GM21723 (cell line): ENCODE measurements around the gene GLI3.

Experiments used
- ATAC-seq: cut with Tn5 transposase; IDR thresholded peaks from one replicate; pipeline ENCODE4 v1.9.1; 2021; ENCODE audit warnings: mild to moderate bottlenecking, moderate library complexity; ENCODE audit not compliant: unreplicated experiment

Gene GLI3

DNA sequence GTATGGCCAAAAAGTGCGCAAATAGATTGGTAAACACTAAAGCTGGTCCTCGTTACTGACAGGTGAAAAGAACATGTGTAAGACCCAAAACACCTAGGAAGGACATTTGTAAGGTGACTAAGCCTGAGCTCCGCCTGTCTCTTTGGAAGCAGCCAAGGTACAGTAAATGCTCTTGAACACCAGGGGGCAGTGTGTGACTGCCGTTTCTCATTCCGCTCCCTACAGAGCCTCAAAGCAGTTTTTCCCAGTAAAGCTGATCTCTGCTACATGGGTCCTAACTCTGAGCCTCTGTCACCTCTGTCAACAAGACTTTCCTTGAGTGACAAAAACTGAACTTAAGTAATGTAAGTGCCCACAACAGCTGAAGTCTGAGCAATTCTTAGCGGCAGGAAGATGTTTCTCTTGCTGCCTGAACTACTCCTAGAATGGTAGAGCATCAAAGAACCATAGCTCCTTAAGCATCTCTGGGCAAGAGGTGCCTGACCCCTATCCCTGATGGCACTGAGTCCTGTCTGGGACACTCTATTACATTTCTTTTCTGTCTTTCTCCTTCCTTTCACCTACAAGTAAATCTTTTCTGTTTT is 296.2 kb downstream of the GLI3 start:
- ATAC-seq = peak; percentile 78

DNA sequence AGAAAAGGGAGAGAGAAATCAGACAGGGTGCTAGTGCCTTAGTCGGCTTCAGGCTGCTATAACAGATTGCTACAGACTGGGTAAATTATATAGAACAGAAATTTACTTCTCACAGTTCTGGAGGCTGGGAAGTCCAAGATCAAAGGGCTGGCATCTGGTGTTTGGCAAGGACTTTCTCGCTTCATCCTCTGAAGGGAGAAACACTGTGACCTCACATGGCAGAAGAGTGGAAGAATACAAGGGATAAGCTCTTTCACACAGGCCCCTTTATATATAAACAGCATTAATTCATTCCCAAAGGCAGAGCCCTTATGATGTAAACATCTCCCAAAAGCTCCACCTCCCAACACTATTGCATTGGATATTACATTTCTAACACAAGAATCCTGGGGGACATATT is 298.6 kb downstream of the GLI3 start:
- no peak for ATAC-seq

DNA sequence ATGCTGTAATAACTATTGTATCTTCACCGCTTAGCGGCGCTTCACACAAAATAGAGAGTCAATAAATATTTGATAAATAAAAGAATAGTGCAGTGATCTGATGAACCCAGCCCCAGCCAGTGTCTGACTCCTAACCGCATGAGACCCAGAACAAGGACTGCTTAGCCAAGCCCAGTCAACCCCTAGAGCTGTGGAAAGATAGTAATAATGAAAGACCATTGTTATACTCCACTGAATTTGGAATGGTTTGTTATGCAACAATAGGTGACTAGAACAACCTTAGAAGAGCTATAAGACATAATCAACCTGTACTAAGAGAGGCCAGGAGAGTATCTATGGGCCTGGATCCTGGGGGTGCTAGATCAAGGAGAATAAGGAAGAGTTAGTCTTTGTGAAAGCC is 303.6 kb downstream of the GLI3 start:
- no peak for ATAC-seq

DNA sequence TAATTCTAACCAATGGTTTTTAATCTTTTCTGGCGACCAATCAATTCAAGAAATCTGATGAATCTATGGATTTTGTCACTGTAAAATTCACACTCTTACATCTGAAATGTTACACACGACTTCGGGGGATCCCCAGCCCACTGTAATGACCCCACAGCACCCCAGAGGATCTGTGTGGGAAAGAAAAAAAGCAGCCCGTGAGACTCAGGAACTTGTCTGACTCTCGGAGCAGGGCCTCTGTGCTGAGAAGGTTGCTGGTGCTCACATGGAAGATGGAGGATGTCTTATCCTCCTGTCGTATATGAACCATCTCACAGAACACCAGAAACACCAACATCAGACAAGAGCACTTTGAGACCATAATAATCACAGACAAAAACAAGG is 305.8 kb downstream of the GLI3 start:
- ATAC-seq = no peak

DNA sequence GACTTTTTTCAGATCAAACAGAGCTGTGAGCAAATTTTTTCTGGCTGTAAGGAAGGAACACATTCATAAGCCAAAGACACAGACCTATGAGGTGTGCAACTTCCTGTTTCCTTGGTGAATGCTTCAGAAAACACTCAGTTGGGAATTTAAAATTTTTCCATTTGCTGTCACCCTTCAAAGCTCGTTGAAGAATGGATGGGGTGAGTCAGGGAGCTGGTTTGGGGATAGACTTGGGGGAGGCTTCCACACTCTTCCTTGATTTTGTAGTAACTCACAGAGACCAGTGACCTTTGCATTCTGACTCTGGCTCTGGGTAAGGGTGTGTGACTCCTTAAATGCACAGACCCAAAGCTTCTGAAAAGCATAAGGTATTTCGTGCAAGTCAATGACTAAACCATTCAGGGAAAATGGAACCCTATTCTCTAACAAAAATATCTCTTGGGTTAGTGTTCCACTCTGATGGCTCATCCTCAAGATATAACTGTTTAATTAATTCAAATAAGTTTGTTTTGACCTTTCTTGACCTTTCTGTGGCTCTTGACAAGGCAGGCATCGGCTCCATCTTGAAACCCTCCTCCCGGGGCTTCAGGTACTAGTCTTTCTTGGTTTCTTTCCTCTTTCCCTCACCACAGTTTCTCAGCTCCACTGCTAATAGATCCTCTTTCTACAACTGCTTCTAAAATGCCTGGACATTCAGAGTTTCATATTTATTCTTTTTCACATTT is 306.3 kb downstream of the GLI3 start:
- ATAC-seq = no peak

DNA sequence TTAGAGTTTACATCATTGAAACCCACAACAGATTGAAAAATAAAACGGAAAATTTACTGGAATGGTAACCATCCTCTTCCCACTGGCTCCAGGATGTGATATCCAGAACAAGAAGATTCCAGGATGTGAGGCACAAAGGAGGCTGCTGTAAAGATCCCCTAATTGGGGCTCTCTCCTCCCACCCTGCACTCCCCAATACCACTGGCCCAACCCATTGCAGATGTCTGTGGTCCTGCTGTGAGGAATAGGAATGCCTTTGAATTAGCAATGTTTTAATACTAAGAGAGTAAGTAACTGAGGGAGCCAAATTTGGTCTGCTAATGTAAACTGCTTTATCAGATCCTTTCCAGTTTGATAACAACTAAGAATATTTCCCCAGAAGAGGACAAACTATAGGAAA is 308.2 kb downstream of the GLI3 start:
- no peak for ATAC-seq

DNA sequence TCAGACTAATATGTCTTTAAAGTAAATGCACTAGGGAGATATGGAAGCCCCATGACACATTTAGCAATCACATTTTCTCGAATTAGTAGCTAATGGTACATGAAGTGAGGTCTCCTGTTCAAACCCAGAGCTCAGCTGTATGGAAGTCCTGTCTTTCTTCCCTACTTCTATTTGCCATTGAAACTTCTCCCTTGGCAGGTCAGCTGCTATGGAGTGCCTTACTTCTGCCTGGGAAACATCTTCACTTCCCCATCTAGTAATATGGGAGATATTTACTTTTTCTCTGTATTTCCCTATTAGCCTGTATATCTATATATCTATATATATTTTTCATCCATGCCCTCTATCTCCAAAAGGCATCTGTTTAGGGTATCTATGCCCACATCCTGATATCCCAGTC is 308.8 kb downstream of the GLI3 start:
- ATAC-seq = no peak

DNA sequence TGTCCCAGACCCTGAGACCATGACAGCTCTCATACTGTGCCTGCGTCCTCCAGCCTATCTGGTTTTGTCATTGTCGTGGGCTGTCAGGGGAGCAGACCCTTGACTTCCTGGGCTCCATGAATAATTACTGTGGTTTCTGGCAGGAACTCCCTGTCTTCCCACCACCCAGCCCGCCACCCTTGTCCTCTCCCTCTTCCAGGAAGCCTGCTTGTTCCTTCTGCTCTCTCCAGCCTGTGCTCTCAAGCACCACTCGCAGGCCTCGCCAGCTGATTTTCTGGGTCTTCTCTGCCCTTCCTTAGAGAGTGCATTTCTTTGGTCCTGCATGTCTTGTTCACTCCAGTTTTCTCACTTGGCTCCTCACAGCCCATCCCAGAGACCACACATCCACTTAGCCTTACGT is 309.6 kb downstream of the GLI3 start:
- ATAC-seq = no peak

DNA sequence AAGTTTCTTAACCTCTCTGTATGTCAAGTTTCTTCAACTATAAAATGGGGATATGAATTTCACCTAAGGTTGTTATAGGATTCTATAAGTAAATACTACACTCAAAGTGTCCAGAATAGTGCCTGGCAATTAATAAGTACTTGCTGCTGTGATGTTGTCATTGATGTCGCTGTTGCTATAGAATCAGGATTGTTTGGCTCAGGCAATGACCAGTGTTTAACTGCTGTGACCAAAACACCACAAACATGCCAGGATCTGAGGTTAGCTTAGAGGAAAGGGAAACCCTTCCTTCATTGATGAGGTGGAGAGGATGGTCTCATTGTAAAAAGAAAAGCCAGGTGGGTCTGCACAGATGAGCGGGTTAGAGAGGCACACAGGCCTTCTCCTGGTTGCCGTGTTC is 311.1 kb downstream of the GLI3 start:
- no peak for ATAC-seq

DNA sequence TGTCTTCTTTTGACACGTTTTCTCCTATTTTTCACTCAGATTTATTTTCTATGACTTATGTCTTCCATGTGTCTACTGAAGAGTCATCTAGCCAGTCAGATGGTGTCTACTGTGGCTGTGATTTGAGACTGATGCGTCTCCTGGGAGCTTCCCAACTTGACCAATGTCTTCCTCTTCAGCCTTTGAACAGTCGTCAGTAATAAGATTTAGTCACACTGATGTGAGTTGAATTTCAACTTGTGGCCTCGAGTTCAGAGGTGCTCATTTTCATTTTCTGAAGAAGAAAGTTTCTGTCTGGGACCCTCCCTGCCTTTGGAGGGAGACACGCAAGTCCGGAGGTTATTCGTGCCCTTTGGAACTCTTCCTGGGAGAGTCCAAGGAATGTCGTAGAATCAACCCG is 312.2 kb downstream of the GLI3 start:
- no peak for ATAC-seq

DNA sequence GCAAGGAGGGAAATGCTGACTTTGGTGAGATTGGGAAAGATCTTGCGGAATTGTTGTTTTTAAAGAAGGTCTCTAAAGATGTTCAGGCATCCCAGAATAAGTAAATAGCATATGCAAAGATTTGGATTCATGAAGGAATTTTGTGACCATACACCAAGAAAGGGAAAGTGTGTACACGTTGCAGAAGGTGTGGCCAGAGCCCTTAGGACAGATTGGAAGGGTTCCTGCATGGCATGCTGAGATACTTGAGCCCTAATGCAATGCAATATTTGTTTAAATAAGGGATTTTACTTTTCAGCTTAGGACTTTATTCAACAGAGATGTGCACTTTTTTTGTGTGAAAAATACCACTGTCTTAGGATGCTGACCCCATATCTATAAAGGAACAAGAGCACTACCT is 314.6 kb downstream of the GLI3 start:
- no peak for ATAC-seq

DNA sequence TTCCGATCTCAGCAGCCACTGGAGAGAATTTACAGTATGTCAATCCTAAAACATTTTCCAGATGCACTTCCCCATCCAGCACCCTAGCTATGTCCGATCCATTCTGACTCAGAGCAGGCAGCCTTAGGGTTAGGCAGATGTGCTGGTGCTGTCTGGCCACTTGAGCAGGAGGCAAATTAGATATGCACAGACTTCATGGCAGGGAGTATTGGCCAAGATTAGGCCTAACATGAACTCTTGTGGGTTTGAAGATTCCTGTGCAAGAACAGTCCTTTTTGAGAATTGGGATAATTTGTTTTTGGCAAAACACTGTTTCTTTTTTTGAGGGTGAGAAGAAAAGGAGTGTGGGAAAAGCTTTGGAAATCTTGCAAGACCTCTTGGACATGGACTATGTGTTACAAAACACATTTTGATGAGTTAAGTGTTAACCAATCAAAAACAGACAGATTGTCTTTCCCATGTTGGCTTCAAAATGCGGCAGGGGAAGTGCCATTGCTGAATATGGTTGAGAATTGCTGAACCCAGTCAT is 315.5 kb downstream of the GLI3 start:
- ATAC-seq = no peak

DNA sequence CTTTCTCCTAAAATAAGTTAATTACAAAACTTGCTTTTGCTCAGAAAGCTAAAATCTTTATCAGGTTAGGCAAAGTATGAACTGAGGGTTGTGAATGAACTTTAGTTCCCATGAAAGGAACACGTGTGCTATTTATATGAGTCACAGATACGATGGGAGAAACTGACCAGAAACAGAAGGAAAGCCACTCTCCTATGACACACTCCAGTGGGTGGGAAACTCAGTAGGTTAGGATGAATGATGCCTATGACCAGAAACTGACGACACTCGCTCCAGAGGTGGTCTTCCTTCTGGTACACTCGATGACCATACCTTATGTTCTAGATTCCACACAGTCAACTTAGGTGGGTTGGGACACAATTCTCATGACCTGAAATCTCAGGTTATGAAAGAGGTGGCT is 318.4 kb downstream of the GLI3 start:
- ATAC-seq = no peak

DNA sequence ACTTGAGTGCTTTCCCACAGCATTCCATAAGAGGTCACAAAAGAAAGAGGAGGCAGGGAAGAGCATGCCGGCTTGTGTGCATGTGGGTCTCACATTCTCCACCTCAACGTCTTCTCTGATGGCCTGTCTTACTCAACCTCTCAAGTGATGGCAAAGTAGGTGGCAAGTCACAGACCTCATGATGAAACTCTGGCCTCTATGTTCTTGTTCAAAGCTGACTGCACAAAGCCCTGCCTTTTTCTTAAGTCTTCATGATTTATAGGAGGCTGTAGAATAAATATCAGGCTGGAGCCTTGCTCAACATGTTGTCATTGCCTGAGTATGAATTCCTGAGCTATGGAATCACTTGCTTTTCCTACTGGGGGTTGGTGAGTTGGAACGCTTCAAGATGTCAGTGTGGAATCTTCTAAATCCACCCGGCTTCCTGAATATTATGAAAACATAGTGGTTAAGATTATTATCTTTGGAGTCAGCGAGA is 320.5 kb downstream of the GLI3 start:
- no peak for ATAC-seq

DNA sequence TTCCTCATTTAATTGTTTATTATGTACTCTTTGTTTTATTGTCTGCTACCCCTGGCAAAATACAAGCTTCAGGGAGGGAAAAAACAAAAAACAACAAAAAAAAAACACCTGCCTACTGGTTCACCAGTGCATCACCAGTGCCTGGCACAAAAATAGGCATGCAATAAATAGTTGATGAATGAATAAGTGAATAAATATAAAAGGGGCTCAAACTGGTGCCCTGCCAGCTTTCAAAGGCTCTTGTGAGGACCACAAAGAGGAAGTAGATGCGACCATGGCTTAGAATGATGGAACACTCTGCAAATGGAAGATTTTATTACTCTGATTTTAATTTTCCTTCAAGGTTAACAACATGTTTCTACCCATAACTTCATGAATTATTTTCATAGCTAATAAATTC is 321.1 kb downstream of the GLI3 start:
- no peak for ATAC-seq

DNA sequence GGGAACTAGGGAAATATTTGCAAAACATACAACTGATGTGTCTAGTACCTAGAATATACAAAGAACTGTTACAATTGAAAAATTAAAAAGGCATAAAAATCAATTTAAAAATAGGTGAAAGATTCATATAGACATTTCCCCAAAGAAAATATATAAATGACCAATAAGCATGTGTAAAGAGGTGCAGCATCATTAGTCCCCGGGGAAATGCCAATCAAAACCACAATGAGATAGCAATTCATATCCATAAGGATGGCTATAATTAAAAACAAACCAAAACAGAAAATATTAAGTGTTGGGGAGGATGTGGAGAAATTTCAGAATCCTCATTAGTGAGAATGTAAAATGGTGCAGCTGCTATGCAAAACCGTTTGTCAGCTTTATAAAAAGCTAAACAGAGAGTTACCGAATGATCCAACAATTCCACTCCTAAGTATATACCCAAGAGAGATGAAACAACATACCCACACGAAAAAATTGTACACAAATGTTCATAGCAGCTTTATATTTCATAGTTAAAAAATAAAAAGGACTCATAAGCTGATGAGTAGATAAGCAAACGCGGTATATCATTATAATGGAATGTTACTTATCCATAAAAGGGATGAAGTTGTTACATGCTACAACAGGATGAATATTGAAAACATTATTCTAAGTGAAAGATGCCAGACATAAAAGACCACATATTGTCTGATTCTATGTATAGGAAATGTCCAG is 324.0 kb downstream of the GLI3 start:
- no peak for ATAC-seq

DNA sequence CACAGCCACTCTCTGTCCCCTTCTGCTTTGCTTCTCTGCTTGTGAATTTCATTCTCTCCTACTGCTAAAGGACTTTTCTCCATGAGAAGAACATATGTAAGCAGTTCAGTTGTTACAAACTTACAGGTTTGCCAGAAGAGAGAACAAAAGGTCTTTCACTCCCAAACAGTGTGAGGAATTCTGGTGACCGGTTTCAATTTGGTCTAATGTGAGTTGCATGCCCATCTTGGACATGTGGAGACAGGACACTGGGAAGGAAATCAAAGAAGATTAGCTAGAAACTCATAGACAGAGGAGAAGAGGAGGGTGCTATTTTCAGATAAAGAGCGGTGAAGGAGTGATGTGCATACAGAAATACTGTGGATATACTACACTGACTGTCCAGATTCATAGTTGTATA is 324.6 kb downstream of the GLI3 start:
- ATAC-seq = no peak

DNA sequence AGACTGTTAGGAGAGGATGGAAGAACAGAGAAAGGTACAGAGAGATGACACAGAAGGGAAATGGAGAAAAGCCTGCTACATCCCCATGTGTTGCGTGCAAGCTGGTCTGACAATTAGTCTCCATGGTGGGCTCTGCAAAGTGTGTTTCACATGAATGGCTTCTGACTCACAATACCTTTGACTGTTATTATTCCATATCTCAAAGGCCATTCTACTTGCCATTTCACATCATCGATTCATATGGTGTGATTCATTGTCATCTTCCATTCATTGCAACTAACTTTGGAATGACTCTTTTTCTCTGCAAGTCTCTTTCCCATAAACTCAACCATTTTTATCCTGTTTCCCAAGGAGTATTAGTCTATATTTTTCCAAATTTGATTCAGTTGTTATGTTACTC is 325.2 kb downstream of the GLI3 start:
- no peak for ATAC-seq
